ENCODE measurements around the gene ABHD17A.

ABHD17A gene

DNA sequence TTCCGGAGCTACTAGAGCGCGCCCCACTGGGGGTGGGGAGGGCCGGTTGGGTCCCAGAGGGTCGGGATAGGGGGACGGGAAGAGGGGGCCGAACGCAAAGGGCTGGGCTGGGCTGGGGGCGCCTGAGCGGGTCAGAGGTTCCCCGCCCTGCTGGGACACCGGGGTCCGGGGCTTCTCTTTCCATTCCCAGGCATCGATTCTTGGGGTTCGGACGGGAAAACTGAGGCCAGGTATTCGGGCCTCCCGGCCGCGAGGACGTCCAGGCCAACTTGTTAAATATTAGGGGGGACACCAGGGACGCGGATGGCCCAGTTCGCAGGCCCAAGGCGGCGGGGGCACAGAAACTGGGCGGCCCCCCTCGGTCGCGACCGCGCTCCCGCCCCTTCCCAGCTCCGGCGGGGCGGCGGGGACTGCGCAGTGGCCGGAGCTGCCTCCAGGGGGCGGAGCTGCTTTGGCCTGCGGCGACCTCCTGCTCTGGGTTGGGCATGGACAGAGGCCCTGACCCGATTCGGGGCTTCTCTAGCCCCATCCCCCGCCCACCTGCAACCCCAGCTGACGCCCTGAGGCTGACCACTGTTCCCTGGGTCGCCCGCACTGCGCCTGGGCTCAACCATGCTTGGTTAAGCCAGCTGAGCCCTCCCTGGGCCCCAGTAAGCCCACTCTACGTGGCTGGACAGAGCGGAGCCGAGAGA lies 20.7 kb downstream of the ABHD17A start:
- DNase-seq (ENCODE audit: low read depth in 2 of 2) = no peak

DNA sequence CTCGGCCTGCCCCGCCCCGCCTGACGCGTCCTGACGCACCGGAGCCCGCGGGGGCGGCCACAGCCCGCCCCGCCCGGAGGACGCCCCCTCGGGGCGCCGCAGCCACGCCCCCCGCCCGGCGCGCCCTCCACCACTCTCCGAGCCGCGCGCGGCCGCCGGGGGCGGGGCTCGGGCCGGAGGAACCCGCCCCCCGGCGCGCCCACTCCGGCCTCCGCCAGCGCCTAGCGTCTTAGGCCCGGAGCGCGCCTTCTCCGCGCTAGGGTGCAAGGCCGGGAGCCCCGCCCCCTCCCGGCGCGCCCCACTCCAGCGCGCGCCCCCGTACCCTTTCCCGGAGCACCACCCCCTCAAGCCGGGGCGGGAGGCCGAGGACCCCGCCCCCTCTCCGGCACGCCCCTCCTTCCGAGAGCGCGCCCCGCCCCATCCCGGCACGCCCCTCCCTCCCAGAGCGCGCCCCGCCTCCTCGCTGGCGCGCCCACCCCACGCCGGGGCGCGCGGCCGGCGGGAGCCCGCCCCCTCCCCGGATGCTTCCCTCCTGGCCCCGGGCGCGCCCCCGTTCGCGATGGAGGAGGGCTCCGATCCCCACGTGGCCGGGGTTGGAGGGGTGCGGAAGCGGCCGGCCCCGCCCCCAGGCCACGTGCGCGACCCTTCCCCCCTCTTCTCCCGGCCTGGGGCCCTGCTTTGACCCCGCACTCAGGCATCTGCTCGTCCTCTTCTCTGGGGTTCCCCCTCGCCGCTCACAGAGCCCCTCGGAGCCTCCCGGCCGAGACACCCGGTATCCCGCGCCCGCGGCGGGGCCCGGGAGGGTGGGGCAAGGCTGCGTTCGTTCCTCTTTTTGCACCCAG lies 21.4 kb downstream of the ABHD17A start:
- DNase-seq (ENCODE audit: low read depth in 2 of 2) = peak; percentile 91 to 92

DNA sequence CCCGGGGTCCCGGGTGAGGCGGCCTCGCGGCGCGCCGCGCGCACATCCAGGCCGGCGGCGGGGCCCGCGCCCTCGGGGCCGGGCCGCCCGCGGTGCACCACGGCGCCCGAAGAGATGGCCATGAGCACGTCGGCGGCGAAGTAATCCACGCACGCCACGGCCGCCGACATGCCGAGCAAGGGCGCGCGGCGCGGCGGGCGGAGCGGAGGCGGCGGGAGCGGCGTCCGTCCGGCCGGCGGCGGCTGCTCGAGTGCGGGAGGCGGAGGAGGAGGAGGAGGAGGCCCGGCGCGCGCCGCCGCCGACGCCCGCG lies 22.0 kb downstream of the ABHD17A start, which contains the start of gene KLF16:
Gene KLF16, minus strand, starts transcription at position 252 of the 310 bp plus-strand sequence. Its CDS starts 82 bp downstream, at position 170.
- DNase-seq (ENCODE audit: low read depth in 2 of 2) = no peak

DNA sequence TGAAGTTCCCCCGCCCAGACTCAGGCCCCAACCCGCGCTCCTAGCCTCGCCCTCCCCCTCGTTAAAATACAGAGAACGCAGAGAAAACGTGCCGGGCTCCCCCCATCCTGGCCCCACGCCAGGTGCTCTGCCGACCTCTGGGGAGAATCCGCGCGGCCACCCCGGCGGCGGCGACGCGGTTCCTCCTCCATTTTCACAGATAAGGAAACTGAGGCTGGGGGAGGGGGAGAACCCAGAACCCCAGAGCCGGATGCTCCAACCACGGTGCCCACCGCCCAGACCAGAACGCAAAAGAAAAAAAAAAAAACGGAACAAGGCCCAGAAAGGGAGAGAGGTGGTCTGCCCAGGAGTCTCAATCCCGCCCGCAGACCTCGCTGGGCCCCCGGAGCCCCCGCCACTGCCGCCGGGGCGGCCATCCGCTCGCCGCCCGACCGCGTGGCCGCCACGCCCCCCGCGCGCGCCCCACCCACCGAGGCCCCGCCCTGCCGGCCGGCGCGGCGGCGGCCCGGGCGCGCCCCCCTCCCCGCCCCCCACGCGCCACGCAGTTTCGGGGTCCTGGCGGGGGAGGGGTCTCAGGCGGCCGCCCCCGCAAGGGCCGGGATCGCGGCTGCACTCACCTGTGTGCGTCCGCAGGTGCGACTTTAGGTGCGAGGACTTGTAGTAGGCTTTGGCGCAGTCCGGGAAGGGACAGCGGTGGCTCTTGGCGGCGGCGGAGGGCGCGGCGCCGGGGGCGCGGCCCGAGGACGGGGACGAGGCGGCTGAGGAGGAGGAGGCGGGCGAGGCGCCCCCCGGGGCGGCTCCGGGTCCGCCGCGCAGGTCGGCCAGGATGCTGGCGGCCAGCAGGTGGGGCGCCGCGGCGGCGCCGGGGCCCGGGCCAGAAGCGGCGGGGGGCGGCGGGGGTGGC lies 22.6 kb downstream of the ABHD17A start:
- DNase-seq (ENCODE audit: low read depth in 2 of 2) = no peak

DNA sequence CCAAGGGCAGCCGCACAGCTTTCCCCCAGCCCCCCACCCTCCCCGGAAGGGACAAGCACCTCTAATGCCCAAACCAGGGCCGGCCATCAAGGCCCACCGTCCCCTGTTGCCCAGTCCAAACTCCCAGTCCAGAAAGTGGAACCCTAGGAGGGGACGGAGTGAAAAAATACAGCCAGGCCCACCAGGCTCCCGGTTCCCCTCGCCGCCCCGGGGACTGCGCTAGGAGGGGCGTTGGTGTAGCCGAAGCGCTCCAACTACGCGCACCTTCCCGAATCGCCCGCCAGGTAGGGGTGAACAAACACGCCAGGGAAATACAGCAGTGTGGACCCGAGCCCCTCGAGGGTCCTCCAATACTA lies 23.2 kb downstream of the ABHD17A start:
- no peak for DNase-seq (ENCODE audit: low read depth in 2 of 2)

DNA sequence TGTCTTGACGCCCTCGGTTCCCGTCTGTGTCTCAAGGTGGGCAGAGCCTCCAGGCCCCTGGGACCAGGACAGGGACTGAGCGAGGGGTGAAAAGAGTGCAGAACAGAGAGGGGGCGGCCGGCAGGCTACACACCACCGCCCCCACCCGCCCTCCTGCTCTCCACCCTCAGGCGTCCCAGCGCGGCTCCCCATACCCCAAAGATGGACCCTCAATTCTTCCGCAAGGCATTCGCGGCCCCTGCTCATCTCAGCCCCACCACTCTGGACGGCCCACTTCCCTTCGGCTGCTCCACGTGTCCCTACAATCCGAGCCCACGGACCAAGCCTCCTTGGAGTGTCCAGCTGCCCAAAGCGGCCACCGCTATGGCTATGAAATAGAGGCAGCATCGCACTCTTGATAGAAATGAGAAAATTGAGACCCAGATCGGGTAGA lies 23.7 kb downstream of the ABHD17A start:
- no peak for DNase-seq (ENCODE audit: low read depth in 2 of 2)

DNA sequence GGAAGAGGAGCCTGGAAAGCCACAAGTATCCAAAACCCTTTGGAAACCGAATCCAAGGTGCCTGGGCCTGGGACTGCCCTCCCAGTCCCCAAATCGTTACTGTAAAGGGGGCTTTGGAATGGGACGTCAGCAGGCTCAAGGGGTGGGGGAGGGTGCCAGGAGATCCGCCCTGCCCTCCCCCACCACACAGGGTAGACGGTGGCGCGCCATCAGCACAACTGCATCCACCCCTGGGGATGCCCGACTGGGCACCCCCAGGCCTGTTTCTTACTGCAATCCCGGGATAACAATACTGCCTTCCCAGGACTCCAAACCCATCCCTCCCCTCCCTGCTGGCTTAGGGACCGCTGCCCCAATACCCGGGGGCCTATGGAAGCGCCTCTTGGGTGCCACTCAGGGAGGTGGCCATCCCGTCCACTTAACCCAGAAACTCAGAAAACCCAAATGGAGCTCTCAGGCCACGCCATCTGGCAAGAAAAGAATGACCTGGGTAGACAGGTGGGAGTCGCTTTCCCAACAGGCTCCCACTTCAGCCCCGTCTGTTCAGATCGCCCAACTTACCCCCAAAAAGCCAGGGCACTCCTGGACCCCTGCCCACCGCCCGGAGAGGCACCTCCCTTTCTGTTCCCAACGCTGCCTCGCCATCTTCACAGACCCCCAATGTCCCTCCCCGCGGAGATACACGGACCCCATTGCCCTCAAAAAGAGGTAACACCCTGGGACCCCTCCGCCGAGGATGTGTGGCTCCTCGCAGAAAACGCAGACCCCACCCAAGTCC lies 24.3 kb downstream of the ABHD17A start:
- no peak for DNase-seq (ENCODE audit: low read depth in 2 of 2)

DNA sequence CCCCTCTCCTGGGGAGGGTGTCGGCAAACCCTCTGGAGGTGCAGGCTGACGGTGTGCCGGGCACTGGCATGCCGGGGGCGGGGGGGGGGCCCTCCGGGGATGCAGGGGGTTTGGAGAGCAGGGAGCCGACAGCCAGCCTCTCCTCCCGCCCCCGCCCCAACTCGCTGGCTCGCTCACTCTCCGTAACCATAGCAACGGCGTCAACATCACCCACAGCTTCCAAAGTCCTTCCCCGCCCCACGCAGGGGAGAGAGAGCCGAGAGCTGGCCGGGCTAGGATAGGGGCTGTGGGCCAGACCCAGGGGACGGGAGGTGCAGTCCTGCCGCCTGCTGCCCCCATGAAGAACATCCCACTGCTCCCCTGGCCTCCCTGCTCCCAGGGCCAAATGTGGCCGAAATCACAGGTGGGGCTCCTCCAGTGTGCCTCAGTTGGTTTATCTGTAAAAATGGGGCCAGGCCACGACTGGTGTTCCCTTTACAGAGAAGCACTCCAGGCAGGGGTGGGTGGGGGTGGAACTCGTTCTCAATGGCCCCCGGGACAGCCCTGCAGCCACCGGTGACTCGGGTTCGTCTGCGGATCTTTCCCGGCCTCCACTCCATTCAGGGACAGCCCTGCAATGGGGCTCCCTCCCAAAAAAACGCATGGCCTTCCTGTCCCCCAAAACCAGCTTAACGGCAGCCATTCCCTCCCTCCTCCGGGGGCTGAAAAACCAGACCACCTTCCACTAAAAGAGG lies 25.1 kb downstream of the ABHD17A start:
- peak in 1 of 2 experiments; percentile 35 for DNase-seq (ENCODE audit: low read depth in 2 of 2)

DNA sequence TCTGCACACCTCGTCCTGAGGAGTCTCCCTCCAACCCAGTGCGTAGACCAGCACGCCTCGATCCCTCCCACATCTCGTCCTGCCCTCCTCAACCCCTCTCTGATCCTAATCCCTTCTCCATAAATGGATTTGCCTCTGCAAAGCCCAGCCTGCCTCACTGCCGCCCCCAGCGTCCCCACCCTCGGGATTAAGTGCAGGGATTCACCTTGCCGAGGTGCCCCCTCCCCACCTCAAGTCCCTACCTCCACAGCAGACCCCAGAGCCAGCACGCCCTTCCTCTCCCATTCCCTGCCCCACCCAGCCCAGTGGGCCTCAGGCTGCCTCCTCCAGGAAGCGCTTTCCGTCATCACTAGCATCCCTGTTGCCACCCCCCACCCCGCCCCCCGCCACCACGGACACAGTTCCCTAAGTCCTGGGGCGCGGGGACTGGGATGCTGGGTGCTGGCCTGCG lies 25.9 kb downstream of the ABHD17A start:
- no peak for DNase-seq (ENCODE audit: low read depth in 2 of 2)

DNA sequence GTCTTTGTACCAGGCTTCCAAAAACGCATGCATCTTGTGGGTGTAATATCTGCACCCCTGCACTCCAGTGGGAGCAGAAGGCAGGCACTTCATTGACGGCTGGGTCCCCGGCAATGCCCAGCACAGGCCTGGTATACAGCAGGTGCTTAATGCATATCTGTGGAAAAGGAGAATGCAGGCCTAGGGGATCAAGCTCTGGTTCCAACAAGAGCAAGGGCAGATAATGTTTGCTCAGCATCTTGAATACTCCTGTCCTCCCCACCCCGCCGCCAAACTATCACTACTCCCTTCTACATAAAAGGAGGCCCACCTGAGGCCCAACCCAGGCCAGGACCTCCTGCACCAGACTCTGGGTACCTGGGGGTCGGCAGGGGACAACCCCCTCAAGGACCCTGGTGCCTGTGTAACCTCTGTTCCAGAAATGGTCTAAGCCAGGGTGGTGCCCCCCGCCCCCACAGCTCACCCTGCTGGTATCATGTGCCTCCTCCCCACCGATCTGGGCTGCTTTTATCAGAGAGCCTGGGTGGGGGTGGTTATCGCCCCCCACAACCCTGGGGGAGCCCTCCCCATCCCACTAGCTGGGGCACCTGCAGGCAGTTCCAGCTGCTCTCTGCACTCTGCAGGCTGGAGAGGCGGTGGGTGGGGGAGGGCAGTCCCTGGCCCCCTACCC lies 26.7 kb downstream of the ABHD17A start:
- DNase-seq (ENCODE audit: low read depth in 2 of 2) = no peak

DNA sequence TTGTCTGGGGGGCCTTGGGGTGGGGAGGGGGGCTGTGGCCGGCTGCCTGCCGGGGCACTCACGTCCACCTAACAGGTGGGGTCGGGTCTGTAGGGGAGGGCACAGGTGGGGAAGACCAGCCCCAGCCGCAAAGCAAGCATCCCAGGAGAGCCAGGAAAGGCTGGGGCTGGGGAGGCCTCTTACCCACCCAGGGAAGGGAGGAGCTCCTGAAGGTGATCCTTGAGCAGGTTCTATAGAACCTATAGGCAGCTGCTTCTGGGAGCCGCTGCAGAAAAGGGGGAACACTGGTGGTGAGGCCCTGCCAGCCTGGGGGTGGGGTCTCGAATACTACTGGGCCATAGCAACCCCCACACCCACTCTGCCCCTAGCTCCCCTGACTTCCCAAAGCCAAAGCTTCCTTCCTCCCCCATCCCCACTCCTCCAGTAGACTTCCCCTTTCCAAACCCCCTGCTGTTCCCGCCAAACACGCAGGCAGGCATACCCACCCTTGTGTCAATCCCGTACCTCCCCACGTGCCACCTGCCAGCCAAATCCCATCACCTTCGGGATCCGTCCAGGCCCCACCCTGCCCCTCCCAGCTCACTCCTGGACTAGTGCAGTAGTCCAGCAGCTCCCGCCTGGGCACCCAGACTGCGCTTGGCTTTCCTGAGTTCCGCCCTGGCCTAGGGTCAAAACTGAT lies 27.5 kb downstream of the ABHD17A start:
- DNase-seq (ENCODE audit: low read depth in 2 of 2) = no peak

DNA sequence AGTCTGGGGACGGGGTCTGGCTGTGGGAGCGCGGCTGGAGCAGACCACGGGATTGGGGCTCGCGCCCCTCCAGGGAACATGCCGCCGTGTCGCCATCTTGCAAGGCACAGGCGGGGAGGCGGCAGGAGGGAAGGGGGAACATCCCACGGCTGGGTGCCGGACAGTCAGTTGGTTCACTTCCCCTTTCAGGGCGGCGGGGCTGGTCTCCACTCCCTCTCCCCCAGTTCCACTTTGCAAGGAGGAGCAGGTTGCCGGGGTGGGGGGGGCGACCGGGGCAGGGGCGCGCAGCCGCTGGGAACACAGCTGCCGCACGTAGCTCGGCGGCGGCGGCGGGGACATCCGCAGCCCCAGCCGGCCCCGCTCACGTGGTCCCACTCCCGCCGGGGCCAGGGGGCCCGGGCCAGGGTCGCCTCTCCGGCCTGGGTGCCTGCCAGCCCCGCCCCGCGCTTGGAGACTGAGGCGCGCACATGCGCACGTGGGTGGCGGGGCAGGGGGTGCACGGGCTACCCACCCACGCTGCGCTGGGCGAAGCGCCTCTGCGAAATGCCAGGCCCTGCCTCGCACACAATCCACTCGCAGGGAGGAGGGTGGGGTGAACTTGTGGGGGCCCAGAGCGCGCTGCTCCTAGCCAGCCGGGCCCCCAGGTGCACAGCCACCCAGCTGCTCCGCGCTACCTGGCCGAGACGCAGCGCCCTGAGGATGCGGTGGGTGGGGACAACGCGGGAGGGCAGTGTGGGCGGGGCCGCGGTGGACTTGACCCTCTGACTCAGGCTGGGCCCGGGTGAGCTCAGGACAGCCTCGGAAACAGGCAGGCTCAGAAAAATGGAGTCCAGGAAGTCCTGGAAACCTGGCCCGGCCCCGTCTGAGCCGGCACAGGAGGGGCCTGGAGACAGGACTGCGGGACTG lies 28.3 kb downstream of the ABHD17A start:
- DNase-seq (ENCODE audit: low read depth in 2 of 2) = no peak

DNA sequence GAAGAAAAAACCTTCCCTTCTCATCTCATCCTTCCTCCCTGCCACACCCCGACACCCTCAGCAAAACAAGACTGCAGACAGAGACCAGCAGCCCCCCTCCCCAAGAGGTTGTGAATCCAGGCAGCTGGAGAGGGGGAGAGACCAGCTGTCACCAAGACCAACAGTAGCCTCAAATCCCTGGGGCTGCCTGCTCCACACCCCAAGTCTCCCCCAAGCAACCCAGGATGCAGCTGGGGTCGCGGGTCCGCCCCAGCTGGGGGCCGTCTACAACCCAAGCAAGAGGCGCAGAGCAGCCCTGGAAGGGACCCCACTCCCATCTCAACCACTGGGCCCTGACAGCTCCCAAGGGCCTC lies 29.0 kb downstream of the ABHD17A start:
- DNase-seq (ENCODE audit: low read depth in 2 of 2) = no peak

DNA sequence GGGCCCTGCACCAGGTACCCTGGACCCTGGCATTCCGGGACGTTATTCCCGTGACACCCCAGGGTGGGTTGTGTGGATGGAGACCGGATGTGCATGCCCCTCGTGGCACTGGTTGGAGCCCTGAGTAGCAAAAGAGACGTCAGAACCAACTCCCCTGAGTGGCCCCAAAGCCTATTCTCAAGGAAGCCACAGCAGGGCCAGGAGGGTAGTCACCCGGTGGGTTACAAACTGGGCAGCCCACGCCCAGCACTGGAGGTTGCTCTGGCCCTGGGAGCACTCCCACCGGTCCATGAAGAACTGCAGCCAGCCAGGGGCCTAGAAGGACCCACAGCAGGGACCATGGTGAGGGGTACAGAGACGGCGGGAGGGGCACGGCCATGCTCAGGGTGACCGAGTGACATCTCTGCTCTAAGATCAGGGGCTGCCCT lies 29.5 kb downstream of the ABHD17A start:
- DNase-seq (ENCODE audit: low read depth in 2 of 2) = no peak

DNA sequence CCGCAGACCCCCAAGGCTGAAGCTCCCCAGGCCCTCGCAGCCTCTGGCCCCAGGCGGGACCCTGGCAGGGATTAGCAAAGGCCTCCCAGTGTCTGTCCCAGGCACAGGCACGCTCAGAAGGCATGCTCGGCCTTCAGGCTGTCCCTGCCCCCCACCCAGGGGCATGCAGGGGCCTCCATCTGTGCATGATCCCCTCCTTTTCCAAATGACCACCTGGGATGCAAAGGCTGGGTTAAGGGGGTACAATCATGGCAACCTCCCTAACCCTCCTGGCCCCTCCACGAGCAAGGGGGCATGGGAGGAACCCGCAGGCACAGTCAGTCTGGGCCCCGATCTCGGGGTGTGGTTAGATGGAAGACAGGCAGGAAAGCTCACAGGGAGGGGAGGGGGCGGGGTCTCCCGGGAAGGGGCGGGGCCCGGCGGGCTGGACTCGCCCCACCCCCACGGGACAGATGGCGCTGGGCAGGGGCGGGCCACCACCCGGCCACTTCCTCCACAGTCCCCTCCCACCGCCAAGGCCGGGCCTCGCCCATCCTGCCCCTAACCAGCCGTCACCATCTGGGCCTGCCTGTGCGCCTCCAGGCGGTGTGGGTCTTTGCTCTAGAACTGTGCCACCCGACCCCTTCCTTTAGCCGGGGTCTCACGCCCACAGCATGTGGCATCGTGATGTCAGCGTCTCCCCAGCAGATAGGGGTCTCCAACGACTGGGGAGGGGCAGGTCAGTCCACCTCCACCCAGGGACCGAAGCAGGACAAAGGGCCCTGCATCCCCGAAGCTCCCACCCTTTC lies 30.1 kb downstream of the ABHD17A start:
- DNase-seq (ENCODE audit: low read depth in 2 of 2) = peak; percentile 70 to 75

DNA sequence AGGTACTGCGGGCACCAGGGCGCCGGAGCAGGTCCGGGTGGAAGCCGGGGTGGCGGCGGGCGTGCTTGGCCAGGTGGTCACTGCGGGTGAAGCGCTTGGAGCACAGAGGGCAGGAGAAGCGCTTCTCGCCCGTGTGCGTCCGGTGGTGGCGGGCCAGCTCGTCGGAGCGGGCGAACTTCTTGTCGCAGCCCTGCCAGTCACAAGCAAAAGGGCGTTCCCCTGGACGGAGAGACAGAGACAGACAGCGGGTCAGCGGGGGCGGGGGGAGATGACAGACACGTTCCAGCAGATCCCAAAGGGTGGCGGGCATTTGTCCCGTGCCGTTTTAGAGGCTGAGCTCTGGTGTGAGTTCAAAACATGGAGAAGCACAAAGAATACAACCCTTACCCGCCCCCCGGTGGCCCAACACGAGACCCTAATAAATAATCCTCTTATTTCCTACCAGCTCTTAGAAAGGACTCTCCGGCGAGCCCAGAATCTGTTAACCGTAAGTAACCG lies 30.7 kb downstream of the ABHD17A start:
- no peak for DNase-seq (ENCODE audit: low read depth in 2 of 2)

DNA sequence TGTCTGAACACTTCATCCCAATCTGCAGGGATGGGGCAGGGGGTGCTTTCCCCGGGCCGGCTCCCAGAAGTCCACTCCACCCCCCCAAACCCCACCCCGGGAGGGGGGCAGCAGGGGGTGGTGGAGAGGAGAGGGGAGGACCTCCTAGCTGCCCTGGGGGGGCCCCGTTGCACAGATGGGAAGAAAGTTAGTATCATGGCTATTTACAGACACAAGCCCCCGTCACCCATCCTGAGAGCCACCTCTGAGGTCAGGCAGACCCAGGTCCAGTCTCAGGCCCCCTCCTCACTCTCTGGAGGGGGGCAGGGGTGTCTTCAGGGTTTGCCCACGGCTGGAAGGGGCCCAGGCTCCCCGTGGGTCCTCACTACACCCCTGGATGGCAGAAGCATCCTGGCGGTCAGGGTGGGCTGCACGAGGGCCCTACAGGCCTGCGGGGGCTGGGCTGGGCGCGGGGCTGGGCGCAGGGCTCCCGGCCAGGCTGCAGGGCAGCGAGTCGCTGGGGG lies 31.2 kb downstream of the ABHD17A start:
- no peak for DNase-seq (ENCODE audit: low read depth in 2 of 2)

Measured in fibroblast of skin of left quadriceps (primary cell).